ENCODE results near the gene ZNF837.
"Not testable (repeated sequence)": the region's sequence is repeated elsewhere in the genome, so short reads cannot be mapped to it uniquely, and the experiment has no call there.

Gene ZNF837

GRCh38 chr19:58386576-58387337, 5.9 kb upstream of the ZNF837 start, which contains the start of gene RPS5:
TSS of gene RPS5 (plus strand) at chr19:58387269. CDS start at chr19:58388138, 869 bp downstream.
- H3K36me3 Mint-ChIP-seq: peaks cover 63% of the 10 kb centered on the region
- DNase-seq (ENCODE audit: low spot score in 2 of 2) (peak; percentile 81 to 96), ATAC-seq (peak; percentile 96)
- H3K27ac Mint-ChIP-seq: peak within 1 kb of the TSS; percentile 96
- peaks cover 39% of the 10 kb centered on the region for H3K4me1 Mint-ChIP-seq
- peak within 1 kb of the TSS; percentile 92 for H3K4me3 Mint-ChIP-seq
- H3K9me3 Mint-ChIP-seq: no peaks in the 10 kb centered on the region

GRCh38 chr19:58385891-58386575, 5.2 kb upstream of the ZNF837 start:
- Mint-ChIP-seq H3K4me1 (peaks cover 44% of the 10 kb centered on the region), H3K27ac (peak overlapping the region; percentile 96), H3K4me3 (peak overlapping the region; percentile 92), H3K9me3 (no peaks in the 10 kb centered on the region), H3K36me3 (peaks cover 60% of the 10 kb centered on the region)
- DNase-seq (ENCODE audit: low spot score in 2 of 2) (no peak), ATAC-seq (no peak)

GRCh38 chr19:58385313-58385890, 4.6 kb upstream of the ZNF837 start:
- peaks cover 47% of the 10 kb centered on the region for H3K4me1 Mint-ChIP-seq
- peak overlapping the region; percentile 92 for H3K4me3 Mint-ChIP-seq
- peak overlapping the region; percentile 96 for H3K27ac Mint-ChIP-seq
- DNase-seq (ENCODE audit: low spot score in 2 of 2): peak in 1 of 2 donors; percentile 62
- peaks cover 60% of the 10 kb centered on the region for H3K36me3 Mint-ChIP-seq
- no peak for ATAC-seq
- H3K9me3 Mint-ChIP-seq: no peaks in the 10 kb centered on the region

GRCh38 chr19:58382997-58383603, 2.3 kb upstream of the ZNF837 start:
- H3K27ac Mint-ChIP-seq: no peak overlapping the region
- H3K9me3 Mint-ChIP-seq: no peaks in the 10 kb centered on the region
- H3K4me3 Mint-ChIP-seq: peak overlapping the region; percentile 85
- no peak for DNase-seq (ENCODE audit: low spot score in 2 of 2)
- peaks cover 45% of the 10 kb centered on the region for H3K4me1 Mint-ChIP-seq
- ATAC-seq: no peak
- peaks cover 44% of the 10 kb centered on the region for H3K36me3 Mint-ChIP-seq

- Mint-ChIP-seq H3K27ac (peak overlapping the region; percentile 93), H3K4me3 (peak overlapping the region; percentile 85), H3K9me3 (no peaks in the 10 kb centered on the region), H3K4me1 (peaks cover 36% of the 10 kb centered on the region), H3K36me3 (peaks cover 30% of the 10 kb centered on the region)
- DNase-seq (ENCODE audit: low spot score in 2 of 2) (no peak), ATAC-seq (no peak)
These were observed 806 bp upstream of the ZNF837 start for GRCh38 chr19:58381460-58382212.

- H3K9me3 Mint-ChIP-seq: no peaks in the 10 kb centered on the region
- H3K4me1 Mint-ChIP-seq: peaks cover 25% of the 10 kb centered on the region
- peak overlapping the region; percentile 93 for H3K27ac Mint-ChIP-seq
- ATAC-seq (no peak), DNase-seq (ENCODE audit: low spot score in 2 of 2) (no peak)
- peaks cover 18% of the 10 kb centered on the region for H3K36me3 Mint-ChIP-seq
- H3K4me3 Mint-ChIP-seq: peak overlapping the region; percentile 85
These were observed 681 bp downstream of the ZNF837 start for GRCh38 chr19:58380037-58380661.

- ATAC-seq (no peak), DNase-seq (ENCODE audit: low spot score in 2 of 2) (no peak)
- Mint-ChIP-seq H3K4me3 (peak overlapping the region; percentile 85), H3K4me1 (peaks cover 25% of the 10 kb centered on the region), H3K9me3 (no peaks in the 10 kb centered on the region), H3K27ac (peak overlapping the region; percentile 93), H3K36me3 (peaks cover 18% of the 10 kb centered on the region)
These were observed 1.6 kb downstream of the ZNF837 start for GRCh38 chr19:58379246-58379645.

GRCh38 chr19:58376724-58377123, 4.1 kb downstream of the ZNF837 start:
- peaks cover 18% of the 10 kb centered on the region for H3K36me3 Mint-ChIP-seq
- not testable (repeated sequence) for DNase-seq (ENCODE audit: low spot score in 2 of 2); ATAC-seq; H3K9me3 Mint-ChIP-seq; H3K4me3 Mint-ChIP-seq; H3K27ac Mint-ChIP-seq
- H3K4me1 Mint-ChIP-seq: peaks cover 19% of the 10 kb centered on the region

GRCh38 chr19:58374200-58374599, 6.6 kb downstream of the ZNF837 start:
- H3K9me3 Mint-ChIP-seq: no peaks in the 10 kb centered on the region
- H3K27ac Mint-ChIP-seq: no peak overlapping the region
- H3K36me3 Mint-ChIP-seq: no peaks in the 10 kb centered on the region
- H3K4me1 Mint-ChIP-seq: no peaks in the 10 kb centered on the region
- no peak for DNase-seq (ENCODE audit: low spot score in 2 of 2)
- no peak for ATAC-seq
- H3K4me3 Mint-ChIP-seq: no peak overlapping the region

GRCh38 chr19:58372311-58373133, 8.3 kb downstream of the ZNF837 start:
- Mint-ChIP-seq H3K4me1 (no peaks in the 10 kb centered on the region), H3K36me3 (no peaks in the 10 kb centered on the region), H3K27ac (no peak overlapping the region), H3K9me3 (no peaks in the 10 kb centered on the region), H3K4me3 (no peak overlapping the region)
- no peak for ATAC-seq
- DNase-seq (ENCODE audit: low spot score in 2 of 2): no peak

- Mint-ChIP-seq H3K9me3 (no peaks in the 10 kb centered on the region), H3K4me1 (no peaks in the 10 kb centered on the region), H3K27ac (no peak overlapping the region), H3K4me3 (no peak overlapping the region), H3K36me3 (no peaks in the 10 kb centered on the region)
- ATAC-seq: no peak
- DNase-seq (ENCODE audit: low spot score in 2 of 2): no peak
These were observed 12.1 kb downstream of the ZNF837 start for GRCh38 chr19:58368561-58369360.

- H3K27ac Mint-ChIP-seq: no peak overlapping the region
- DNase-seq (ENCODE audit: low spot score in 2 of 2) (no peak), ATAC-seq (no peak)
- H3K4me1 Mint-ChIP-seq: peaks cover 2% of the 10 kb centered on the region
- H3K4me3 Mint-ChIP-seq: no peak overlapping the region
- H3K9me3 Mint-ChIP-seq: no peaks in the 10 kb centered on the region
- H3K36me3 Mint-ChIP-seq: peaks cover 1% of the 10 kb centered on the region
These were observed 13.0 kb downstream of the ZNF837 start for GRCh38 chr19:58367698-58368454.
